Measurements from ENCODE around the gene BCKDHA. TPM values are rescaled to one million over a fixed set of nuclear protein-coding genes. Genes with fewer than 3 reads are reported as not detected.

The BCKDHA gene
- polyA plus RNA-seq, 1 donor from 2014 or later: 51.9 TPM

DNA sequence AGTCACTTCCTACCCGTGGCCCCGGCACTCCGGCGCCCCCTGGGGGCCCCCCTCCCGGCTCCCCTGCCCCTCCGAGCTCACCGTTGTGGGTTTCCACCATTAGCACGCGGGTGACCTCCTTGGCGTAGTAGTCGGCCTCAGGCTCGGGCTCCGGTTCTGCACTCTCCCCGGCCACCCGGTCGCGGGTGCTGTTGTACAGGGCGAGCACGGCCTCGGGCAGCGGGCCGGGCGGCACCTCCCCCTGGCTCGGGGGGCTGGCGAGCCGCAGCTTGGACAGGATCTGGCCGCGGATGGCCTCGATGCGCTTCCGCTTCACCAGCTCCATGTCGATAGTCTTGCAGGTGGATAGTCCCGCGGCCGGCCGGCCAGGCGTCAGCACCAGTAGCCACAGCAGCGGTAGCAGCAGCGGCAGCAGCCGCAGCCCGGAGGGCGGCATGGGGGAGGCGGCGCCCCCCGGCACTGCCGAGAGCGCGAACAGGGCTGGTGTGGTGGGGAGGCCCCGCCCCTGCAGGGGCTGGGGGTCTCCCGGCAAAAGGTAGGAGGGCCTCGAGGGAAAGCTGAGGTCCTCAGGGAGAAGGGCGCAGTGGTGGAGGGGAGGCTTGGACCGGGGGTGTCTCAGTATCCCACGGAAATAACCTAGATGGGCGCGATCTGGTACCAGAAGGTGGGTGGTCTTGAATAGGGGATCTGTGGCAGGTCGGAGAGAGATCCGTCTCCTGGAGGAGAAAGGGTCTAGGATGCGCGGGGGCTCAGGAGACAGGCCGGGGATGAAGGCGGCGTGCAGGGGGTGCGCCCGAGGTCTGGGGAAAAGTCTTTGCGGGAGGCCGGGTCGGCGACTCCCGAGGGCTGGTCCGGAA is 44.8 kb upstream of the BCKDHA start:
- no peaks in the 10 kb centered on the region for H3F3A ChIP-seq (ENCODE audit: insufficient read depth, low read length, poor library complexity, severe bottlenecking)
- peak overlapping the region; percentile 12 for H3K9ac ChIP-seq (ENCODE audit: low read length)
- peaks cover 52% of the 10 kb centered on the region for H3K27me3 ChIP-seq (ENCODE audit: insufficient read depth, low read depth, low read length)
- H4K20me1 ChIP-seq (ENCODE audit: insufficient read depth): no peaks in the 10 kb centered on the region
- no peaks in the 10 kb centered on the region for H3K9me3 ChIP-seq (ENCODE audit: low read length)
- H3K79me2 ChIP-seq (replicated peaks; ENCODE audit: insufficient read depth, low read length): no peaks in the 10 kb centered on the region
- H3K9me2 ChIP-seq (ENCODE audit: insufficient read depth, low read length): no peaks in the 10 kb centered on the region
- H3K27ac ChIP-seq (ENCODE audit: low read length): no peak overlapping the region
- H3K4me3 ChIP-seq (ENCODE audit: low read length): peak overlapping the region; percentile 65
- H2AFZ ChIP-seq (ENCODE audit: low read depth, low read length): no peak overlapping the region
- H3K36me3 ChIP-seq (ENCODE audit: insufficient read depth, low read length): no peaks in the 10 kb centered on the region
- TF ChIP-seq, protein P1, sequence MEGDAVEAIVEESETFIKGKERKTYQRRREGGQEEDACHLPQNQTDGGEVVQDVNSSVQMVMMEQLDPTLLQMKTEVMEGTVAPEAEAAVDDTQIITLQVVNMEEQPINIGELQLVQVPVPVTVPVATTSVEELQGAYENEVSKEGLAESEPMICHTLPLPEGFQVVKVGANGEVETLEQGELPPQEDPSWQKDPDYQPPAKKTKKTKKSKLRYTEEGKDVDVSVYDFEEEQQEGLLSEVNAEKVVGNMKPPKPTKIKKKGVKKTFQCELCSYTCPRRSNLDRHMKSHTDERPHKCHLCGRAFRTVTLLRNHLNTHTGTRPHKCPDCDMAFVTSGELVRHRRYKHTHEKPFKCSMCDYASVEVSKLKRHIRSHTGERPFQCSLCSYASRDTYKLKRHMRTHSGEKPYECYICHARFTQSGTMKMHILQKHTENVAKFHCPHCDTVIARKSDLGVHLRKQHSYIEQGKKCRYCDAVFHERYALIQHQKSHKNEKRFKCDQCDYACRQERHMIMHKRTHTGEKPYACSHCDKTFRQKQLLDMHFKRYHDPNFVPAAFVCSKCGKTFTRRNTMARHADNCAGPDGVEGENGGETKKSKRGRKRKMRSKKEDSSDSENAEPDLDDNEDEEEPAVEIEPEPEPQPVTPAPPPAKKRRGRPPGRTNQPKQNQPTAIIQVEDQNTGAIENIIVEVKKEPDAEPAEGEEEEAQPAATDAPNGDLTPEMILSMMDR (IDR thresholded peaks at IDR 0.05; ENCODE audit: poor library complexity, severe bottlenecking): no peak
- TF ChIP-seq SMC3 (conservative IDR thresholded peaks at IDR 0.05; ENCODE audit: poor library complexity): no peak
- TF ChIP-seq EZH2 (IDR thresholded peaks at IDR 0.05; ENCODE audit: borderline replicate concordance, insufficient read depth, low read length, poor library complexity, severe bottlenecking): peak; percentile 36
- no peak overlapping the region for H3K4me2 ChIP-seq (ENCODE audit: low read length)

DNA sequence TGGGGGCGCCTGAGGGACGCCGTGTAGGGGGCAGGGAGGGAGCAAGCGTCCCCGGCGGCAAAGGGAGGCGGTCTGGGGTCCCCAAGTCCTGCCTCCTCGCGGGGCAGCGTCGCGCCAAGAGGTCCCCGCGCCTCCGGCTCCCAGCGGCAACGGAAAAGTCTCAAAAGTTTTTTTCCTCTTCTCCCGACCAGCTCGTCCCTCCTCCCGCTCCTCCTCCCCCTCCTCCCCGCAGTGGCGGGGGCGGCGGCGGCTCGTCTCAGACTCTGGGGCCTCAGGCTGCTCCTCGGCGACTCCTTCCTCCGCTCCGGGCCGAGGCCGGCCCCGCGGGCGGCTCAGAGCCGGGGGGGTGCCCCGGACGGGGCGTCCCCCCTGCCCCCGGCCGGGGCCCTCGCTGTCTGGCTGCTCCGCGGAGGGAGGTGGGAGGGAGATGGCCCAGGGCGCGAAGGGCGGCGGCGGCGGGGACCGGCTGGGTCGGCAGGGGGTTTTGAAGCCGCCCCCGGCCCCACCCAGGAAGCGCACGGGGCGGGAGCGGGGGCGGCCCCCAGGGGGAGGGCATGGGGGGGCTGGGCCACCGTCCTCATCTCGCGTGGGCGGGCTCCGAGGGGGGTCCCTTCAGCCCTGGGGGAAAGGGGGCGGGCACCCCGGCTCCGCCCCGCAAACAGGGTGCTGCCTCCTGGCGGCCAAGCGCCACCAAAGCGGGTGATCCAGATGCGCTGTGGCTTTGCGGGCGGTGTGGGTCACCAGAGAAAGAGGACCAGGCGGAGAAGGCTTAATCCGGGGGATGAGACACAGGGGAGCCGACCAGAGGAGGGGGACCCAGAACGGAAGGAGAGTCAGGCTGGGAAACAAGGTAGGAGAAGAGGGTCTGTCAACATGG is 43.9 kb upstream of the BCKDHA start, which contains the start of gene TGFB1:
TGFB1 (minus strand) TSS at position 457 of the 877 bp plus-strand sequence. CDS start 878 bp downstream, outside the sequence.
- Histone ChIP-seq H3K27ac (ENCODE audit: low read length) (no peak within 1 kb of the TSS), H3K4me2 (ENCODE audit: low read length) (no peak within 1 kb of the TSS), H3K79me2 (replicated peaks; ENCODE audit: insufficient read depth, low read length) (no peaks in the 10 kb centered on the region), H3K36me3 (ENCODE audit: insufficient read depth, low read length) (no peaks in the 10 kb centered on the region), H4K20me1 (ENCODE audit: insufficient read depth) (no peaks in the 10 kb centered on the region), H3K9me2 (ENCODE audit: insufficient read depth, low read length) (no peaks in the 10 kb centered on the region), H3K27me3 (ENCODE audit: insufficient read depth, low read depth, low read length) (peaks cover 52% of the 10 kb centered on the region), H2AFZ (ENCODE audit: low read depth, low read length) (no peak within 1 kb of the TSS), H3K9ac (ENCODE audit: low read length) (peak within 1 kb of the TSS; percentile 36), H3F3A (ENCODE audit: insufficient read depth, low read length, poor library complexity, severe bottlenecking) (no peaks in the 10 kb centered on the region), H3K9me3 (ENCODE audit: low read length) (no peaks in the 10 kb centered on the region), H3K4me3 (ENCODE audit: low read length) (peak within 1 kb of the TSS; percentile 65)
- TF ChIP-seq SMC3 (conservative IDR thresholded peaks at IDR 0.05; ENCODE audit: poor library complexity): peak; percentile 57
- no peak for TF ChIP-seq POLR2AphosphoS5 (IDR thresholded peaks at IDR 0.05)
- TF ChIP-seq, protein P1 (IDR thresholded peaks at IDR 0.05; ENCODE audit: poor library complexity, severe bottlenecking): peak; percentile 71
- peak; percentile 24 for TF ChIP-seq RAD21 (conservative IDR thresholded peaks at IDR 0.05)

Data from neural cell (in vitro differentiated cells).